Testis (tissue), 2 donors: ENCODE data around the gene DIPK1C.

Source experiments
- CTCF ChIP-seq, 3 experiments: fragments of 450-650 bp in 2 of 3; fragments of 200-600 bp in 1 of 3; sonication (generic) in 1 of 3; IDR thresholded peaks; one replicate each; pipeline ENCODE4 v1.5.1; 2016 to 2019; ENCODE audit warnings: antibody characterized with exemption in 3 of 3, mild to moderate bottlenecking in 2 of 3, moderate library complexity in 1 of 3
- POLR2A ChIP-seq: fragments of 450-650 bp; IDR thresholded peaks from one replicate; pipeline ENCODE4 v1.6.1; 2017; ENCODE audit warnings: antibody characterized with exemption, mild to moderate bottlenecking, moderate library complexity

- no peak for TF ChIP-seq CTCF (IDR thresholded peaks at IDR 0.05)
- TF ChIP-seq POLR2A = no peak
Measured at GRCh38 chr18:74425876-74426275, 31.2 kb downstream of the DIPK1C start.
